Measurements from ENCODE around the gene DDX11.

DNA sequence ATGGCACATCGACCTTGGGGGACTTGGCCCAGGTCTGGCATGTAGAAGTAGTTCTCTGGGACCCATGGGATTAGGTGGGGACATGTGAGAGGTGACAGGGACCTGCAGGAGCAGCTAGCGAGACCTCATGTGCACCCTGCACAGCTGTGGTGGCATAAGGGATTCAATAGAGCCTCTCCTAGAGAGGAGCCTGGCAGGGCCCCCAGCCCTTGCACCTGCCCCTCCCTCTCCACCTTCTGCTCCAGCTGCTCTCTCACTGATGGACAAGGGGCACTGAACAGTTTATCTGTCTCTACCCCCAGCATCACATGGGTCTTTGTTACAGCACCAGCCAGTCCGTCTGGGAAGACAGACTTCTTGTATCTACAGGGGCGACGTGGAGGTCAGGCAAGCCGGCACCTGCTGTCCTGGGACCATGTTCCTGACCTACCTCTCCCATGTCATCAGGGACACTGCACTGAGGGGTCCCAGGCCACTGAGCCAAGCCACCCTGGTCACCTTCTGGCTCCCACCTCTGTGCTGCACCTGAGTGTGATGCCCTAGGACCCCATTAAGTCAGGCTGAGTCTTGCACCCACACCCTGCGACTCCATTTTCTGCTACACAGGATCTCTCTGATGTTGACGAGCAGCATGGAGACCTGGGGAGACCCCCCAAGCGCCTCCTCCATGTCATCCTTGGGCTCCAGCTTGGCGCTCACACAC is 32.6 kb downstream of the DDX11 start:
- TF ChIP-seq CTCF (conservative IDR thresholded peaks at IDR 0.05) = no peak
- TF ChIP-seq ZFX (IDR thresholded peaks at IDR 0.05) = no peak

Measured in C4-2B (cell line).